ENCODE data around the gene NELL2.

The NELL2 gene

DNA sequence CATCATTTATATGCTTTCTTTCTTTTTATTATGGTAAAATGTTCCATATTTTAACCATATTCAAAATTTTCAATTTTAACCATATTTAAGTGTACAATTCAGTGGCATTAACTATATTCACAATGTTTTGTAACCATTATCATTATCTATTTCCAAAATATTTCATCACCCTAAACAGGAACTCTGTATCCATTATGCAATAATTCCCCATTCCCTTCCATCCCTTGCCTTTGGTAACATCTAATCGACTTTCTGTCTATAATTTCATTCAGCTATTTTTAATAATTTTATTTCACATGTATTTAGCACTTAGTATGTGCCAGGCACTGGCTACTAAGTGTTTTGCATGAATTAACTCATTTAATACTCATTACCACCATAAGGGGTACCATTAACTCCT is 287.5 kb downstream of the NELL2 start:
- DNase-seq: no peak

DNA sequence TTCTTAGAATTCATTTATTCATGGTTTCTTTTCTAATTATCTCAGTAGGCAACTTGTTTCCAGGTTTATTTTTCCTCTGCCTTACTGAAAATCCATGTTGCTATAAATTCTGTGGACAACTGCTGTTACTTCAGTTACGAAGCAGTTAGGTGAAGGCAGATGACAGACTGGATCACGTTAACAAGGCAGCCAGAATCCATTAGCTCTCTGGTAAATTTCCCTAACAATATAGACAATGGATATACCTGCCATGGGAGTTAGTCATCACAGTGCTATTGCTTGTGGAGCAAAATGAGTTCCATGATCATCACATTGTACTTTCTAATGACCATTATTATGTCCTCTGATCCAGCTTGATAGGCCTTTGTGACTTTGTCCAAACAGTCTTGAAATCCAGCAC is 291.5 kb downstream of the NELL2 start:
- no peak for DNase-seq

DNA sequence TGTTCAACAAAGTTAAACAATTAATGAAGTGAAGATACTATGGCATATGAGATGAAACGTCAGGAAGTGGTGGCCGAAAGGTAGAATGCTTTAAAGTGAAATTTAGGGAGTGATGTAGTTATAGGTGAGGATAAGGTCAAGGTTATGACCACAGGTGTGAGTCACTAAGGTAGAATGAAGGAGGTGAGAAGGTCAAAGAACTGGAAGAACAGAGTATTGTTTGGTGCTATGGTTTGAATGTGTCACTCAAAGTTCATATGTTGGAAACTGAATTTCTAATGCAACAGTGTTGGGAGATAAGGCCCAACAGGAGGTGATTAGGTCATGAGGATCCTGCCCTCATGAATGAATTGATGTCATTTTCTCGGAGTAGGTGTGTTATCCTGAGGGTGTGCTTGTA is 293.6 kb downstream of the NELL2 start:
- DNase-seq: no peak

DNA sequence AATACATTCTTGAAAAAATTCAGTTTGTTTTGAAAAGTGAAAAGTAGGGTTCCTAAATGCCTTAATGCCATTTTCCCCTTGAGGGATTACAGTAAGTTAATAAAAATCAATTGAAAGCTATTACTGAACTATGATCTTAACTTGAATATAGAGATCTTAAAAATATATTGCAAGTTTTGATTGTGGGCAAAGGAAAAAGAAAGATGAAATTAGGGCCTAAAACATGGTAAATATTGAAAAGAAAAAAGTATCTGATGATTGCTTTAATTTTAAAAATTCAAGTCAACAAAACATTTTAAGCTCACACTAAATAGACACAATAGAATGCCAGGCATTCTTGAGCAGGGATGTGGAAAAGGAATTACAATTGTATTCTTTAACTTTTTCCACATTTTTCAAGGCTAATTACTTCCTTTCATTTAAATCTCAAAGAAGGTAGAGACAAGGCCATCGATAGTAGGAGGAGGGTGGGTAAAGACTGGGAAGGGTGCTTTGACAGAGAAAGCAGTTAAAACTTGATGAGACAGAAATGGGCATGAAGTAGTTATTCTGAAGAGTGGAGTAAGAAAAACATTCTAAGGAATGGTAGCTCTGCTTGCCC is 294.4 kb downstream of the NELL2 start:
- DNase-seq: no peak

DNA sequence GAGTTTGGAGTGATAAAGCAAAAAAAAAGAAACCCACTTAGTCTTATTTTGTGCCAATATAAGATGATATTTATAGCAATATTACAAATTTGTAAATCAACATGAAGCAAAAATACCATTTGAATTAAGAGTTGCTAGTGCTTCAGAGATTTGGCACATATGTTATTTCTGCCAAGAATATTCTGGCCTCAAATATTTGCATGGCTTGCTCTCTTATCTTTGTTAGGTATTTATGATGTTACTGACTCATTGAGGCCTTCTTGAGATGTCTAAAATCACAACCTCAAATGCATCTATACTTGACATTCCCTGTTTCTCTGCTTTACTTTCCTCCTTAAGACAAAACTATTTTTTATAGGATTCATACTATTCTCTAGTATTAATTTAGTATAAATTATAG is 301.5 kb downstream of the NELL2 start:
- DNase-seq: no peak

DNA sequence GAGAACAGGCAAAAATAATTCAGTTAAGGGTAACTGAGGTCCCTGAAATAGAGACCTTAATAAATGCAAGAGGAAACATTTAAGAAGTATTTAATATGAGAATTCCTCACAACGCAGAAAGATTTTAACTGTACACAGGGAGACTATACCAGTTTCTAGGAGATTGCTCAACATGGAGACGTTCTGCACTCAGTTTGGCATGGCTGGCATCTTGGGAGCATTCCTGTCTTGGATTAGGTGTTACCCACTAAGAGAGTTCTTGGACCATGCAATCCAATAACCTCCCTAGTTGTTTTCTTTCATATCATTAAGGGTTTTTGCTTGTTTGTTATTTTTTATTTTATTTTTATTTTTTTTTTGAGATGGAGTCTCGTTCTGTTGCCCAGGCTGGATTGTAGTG is 302.4 kb downstream of the NELL2 start:
- no peak for DNase-seq

DNA sequence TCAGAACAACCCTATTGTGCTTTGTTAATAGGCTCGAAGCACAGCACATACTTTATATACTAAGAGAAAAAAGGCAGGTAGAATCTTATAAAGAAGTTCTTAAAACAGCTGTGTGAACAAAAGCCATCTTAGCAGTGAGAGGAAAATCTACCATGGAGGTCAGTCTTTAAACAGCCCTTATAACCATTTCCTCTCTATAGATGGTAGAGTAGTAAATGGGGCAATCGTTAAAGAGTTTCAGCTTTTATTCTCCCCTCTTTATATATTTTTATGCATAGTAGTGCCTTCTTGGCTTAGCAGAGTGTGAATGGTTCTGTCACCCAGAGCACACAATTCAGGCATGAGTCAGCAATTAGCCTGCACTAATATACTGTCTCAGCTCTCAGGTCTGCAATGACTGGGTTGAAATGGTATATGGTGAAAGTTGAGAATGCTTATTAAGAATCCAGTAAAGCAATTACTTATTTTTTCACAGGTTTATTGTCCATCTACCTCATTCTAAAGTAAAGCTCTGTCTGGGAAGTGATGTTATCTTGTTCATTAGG is 305.0 kb downstream of the NELL2 start:
- no peak for DNase-seq

DNA sequence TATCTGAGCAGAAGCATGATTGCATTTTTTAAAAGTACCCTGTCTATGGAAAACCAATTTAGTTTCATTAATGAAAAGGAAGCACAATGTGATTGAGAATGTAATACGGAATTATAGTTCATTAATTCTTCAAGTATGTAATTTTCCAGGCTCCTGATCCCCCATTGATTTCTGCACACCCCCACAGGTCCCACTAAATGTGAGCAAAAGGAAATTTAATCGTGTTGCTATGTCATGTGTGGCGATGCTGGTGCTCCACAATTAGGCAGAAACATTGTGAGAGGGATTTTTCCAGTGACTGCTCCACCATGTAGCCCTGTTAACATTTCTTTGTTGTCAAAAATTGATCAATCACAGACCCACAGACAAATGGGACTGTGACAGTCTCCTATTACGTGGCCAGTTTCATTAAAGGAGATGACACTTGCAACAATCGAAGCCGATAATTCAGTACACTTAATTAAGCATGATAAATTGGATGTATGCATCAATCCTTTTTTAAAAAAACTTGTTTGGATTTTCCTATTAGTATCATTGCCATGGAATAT is 306.0 kb downstream of the NELL2 start:
- no peak for DNase-seq

DNA sequence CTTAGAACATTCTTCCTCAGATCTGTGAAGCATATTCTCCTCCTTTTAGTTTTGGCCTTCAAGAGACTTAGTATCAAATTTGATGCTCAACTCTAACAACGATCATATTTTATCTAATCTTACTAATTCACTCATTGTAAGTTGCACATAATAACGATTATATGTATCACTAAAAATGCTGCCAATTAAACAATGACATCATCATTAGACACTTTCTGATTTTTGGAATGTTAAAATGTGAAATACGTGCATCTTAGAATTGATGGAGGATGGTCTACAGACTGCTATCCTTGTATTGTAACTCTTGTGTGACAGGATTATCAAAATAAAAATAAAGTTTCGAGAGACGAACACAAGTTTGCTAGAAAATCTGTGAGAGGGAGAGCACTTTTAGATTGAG is 311.0 kb downstream of the NELL2 start:
- no peak for DNase-seq

DNA sequence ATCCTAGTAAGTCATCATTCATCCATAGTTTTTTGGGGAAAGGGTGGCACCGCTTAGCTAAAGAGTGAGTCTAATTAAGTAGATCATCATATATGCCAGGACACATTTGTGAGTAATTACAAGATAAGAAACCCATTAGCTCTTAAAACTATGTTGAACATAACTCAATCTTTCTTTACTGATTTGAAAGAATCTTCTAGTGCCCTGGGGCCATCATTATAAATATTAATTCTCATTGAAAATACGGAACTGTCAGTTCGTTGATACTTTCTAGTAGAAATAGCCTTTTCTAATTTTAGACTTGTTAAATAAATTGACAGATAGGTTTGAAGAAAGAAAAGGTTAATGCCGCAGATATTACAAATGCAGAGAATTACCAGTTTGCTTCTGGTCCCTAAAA is 312.6 kb downstream of the NELL2 start:
- DNase-seq: no peak

DNA sequence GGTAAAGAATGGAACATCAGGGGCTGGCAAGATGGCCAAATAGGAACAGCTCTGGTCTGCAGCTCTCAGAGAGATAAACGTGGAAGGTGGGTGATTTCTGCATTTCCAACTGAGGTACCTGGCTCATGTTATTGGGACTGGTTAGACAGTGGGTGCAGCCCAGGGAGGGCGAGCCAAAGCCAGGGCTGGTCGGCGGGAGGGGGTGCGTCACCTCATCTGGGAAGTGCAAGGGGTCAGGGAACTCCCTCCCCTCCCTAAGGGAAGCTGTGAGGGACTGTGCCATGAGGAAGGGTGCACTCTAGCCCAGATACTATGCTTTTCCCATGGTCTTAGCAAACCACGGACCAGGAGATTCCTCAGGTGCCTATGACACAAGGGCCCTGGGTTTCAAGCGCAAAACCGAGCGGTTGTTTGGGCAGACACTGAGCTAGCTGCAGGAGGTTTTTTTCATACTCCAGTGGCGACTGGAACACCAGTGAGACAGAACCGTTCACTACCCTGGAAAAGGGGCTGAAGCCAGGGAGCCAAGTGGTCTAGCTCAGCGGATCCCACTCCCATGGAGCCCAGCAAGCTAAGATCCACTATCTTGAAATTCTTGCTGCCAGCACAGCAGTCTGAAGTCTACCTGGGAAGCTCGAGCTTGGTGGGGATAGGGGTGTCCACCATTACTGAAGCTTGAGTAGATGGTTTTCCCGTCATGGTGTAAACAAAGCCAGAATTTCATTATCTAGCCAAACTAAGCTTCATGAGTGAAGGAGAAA is 317.6 kb downstream of the NELL2 start:
- no peak for DNase-seq

DNA sequence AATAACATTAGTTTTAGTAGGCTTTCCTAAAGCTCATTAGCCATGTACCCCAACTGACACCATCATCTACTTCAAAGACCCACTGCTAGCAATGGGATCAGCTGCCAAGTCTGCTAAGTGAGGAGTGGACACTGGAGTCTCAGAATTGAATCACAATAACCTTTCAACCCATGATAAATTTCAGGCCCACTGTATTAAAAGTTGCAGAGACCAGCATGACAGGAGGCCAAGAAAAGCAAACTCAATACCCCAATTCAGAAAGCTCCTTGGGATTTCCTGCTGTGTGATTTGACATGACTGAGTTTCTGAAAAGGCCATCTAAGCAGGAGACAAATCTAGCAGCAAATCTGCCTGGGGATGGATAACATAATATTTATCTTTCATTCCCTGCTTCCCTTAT is 320.7 kb downstream of the NELL2 start:
- no peak for DNase-seq

DNA sequence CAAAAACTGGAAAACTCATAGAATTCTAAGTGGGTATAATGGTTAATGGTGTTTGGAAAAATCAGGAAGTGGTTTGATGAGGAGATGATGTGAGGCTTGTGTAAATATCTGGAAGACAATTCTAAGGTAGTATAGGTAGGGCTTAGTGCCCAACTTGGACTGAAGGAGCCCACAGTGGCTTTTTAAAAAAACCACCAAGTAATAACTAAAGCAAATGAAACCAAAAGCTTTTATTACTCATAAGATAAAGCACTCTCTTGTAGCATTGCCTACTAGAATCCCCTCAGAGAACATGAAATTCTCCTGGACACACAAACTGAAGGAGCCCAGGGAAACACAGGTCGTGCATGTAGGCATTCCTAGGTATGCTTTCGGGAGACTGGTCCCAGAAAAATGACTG is 324.5 kb downstream of the NELL2 start:
- no peak for DNase-seq

DNA sequence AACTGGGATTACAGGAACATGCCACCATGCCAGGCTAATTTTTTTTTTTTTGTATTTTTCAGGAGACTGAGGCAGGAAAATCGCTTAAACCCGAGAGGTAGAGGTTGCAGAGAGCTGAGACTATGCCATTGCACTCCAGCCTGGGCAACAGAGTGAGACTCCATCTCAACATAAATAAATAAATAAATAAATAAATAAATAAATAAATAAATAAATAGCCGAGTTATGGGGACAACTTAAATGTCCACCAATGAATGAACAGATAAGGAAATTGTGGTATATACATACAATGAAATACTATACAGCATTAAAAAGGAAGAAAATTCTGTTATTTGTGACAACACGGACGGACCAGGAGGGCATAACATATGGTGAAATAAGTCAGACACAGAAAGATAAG is 325.7 kb downstream of the NELL2 start:
- no peak for DNase-seq

DNA sequence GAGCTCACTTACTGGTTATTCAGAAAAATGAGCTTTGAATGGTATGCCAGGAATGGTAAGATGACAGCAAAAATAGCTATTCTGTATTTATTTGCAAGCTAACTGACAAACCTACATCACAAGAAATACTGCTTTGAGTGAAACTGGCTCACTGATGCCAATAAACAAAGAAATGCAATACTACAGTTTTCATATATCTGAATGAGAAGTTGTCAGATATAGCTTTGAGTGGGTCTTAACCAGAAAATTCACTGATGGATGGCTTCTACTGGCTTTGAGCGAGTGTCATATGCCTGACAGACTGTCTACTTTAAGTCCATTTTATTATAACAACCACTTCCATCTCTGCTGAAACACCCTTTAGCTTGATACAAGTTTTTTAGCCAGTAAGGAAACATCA is 330.1 kb downstream of the NELL2 start:
- DNase-seq: no peak

DNA sequence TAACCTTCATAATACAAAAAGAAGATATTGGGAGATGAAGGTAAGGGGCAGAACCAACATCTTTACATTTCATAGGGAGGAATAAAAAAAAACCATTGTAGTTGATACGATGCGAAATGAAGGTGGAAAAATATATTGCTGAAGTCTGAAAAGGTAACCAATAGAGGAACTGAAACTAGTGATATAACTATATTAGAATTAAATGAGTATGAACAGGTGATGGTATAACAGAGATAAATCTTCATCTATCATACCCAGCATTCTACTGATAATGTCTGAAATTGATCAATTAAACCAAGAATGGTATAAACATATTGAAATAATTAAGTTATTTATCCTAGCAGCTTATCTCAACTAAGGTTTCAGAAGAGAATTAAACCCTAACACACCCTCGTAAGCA is 332.1 kb downstream of the NELL2 start:
- no peak for DNase-seq

DNA sequence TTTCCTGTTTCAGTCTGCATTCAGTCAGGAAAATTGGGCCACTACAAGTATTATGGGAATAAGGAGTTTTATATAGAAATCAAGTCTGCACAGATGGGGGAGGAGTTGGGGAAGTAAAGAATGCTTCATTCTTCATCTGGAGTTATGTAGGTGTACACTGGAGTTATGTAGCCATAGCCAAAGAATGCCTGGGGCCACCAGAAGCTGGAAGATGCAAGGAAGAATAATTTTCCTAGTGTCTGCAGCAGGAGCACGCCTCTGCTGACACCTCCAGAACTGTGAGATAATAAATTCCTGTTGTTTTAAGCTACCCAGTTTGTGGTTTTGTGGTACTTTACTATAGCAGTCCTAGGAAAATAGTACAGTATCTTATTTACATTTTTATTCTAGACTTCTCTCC is 333.4 kb downstream of the NELL2 start:
- no peak for DNase-seq

DNA sequence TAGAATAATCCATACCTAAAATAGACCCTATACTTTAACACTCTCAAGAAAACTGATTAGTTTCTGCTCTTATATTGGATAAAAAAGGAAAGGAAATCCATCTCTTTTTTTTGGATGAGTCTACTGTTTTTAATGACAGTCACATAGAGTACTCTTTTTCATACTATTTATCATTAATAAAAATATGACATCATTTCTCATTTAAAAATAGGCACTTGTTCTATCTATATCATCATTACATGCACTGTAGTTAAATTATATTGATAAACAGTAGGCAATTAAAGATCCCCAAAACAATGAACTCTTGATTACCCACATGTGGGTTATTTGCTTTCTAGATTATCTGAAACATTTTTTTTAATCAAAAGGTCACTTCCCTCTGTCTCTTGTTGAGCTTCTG is 338.8 kb downstream of the NELL2 start:
- no peak for DNase-seq

DNA sequence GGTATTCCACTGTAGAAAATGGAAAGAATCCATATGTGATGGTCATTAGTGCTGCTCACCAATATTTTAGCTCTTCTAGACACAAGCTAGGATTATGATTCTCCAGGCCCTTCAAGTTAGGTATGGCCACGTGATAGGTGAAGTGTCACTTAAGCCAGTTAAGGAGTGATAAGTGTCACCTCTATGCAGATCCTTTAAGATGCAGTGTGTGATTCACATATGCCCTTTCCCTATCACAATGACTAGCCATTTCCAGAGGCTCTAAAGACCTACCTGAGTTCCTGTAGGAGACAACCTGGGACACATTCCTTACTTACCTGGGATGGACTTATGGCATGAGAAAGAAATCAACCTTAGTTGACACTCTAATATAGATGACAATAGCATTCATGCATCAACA is 343.2 kb downstream of the NELL2 start:
- no peak for DNase-seq

DNA sequence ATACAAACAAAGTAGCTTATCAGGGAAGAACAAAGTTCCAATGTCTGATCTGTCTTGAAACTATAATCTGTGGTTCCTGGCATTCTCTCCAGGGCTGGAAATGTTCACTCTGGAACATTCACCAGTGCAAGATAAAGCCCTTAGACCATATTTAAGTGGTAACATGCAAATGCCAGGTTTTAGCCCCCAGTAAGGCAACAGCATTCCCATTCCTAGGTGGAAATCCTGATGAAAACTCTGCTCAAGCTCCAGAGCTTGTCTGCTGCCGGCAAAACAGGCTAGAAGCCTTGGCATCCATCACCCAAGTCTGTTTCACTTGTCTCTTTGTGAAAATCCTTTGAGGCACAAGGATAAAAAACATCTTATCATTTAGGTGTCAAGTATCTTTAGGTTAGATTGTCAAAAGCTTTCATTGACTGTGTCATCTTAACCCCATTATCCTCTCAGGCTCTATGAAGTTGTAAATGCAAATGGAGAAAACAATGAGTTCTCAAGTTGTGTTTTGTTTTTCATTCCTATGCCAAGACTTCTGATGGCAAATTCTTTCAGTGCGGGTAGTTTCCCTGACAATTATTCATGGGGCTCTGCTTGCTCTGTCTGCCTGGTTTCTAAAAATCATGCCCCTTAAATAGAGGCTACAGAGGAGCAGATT is 344.7 kb downstream of the NELL2 start:
- DNase-seq: no peak

DNA sequence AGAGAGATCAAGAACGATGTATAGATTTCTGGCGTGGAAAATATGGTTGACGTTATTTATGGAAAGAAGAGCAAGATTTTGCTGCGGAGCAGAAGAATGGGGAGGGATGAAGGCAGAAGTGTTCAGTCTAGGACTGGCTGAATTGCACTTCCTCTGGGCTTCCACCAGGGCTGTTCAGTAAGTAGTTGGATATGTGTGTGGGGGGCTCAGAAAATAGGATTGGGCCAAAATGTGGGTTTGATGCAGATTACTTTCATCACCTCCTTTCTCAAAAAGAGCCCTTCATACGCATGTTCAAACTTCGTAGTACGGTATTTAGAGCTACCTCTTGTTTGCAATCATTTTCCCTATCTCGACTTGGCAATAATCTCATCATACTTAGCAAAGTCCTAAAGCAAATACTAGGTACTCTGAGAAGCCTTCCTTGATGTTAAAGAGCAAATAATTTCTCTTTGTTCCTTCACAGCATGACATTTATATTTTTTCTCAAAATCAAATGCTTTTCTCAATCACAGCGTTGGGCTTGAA is 349.4 kb downstream of the NELL2 start:
- no peak for DNase-seq

DNA sequence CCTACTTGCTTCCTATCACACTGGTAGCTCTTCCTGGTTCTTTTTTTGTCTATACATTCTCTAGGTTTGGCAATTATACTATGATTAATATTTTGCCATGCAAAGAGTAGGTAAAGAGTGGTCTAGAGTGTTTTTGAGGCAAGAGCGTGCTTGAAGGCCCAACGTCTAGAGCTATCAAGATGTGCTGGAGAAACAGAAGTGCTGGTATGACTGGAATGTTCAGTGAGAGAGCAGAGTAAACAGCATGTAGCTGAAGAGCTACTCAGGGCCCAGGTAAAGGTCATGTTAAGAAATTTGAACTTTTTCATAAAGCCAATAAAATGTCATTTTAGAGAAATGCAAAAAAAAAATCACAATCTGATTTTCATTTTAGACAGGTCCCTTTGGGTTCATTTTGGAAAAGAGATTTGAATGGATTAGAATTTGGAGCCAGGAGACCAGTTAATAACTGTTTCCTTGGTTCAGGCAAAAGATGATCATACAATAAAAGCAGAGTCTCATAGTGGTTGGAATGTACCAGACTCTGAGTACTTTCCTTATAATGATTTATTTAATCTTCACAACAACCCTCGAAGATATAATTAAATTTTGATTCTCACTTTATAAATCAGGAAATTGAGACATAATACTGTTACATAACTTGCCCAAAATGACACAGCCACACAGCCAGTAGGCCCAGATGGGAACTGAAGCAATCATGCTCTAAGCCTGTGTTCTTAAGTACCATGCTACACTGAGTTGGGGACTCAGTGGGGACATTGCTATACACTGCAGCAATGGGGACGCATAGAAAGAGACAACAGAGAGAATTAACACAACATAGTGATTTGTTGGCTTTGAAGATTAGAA is 350.1 kb downstream of the NELL2 start:
- no peak for DNase-seq

DNA sequence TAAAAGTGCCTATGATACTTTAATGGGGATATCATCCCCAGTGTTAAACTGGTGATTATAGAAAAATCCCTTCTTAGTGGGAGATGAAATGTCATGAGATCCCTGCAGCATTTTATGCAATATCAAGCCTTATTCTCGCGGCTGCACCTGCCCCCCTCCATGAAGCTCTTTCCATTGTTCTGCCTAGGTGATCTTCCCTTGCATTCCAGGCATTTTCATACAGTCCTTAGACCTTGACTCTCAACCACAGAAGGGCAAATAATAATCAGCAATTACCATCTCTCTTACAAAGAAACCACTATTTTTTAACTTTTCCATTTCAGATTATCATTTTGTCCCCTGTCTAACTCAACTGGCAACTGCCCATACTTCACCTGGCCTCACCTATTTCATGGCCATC is 352.3 kb downstream of the NELL2 start:
- no peak for DNase-seq
